GM19025 (cell line): ENCODE measurements around the gene SLC22A3.
A peak's percentile ranks its signal among the peaks of the same experiment; 100 is the strongest.
"Not testable (repeated sequence)": the region's sequence is repeated elsewhere in the genome, so short reads cannot be mapped to it uniquely, and the experiment has no call there.

ENCODE experiments used
- ATAC-seq: cut with Tn5 transposase; IDR thresholded peaks from one replicate; pipeline ENCODE4 v1.9.1; 2021; ENCODE audit warnings: mild to moderate bottlenecking, low read depth, moderate library complexity; ENCODE audit not compliant: unreplicated experiment

The SLC22A3 gene

GRCh38 chr6:160431791-160432404 lies 83.7 kb downstream of the SLC22A3 start:
- ATAC-seq = no peak

DNA sequence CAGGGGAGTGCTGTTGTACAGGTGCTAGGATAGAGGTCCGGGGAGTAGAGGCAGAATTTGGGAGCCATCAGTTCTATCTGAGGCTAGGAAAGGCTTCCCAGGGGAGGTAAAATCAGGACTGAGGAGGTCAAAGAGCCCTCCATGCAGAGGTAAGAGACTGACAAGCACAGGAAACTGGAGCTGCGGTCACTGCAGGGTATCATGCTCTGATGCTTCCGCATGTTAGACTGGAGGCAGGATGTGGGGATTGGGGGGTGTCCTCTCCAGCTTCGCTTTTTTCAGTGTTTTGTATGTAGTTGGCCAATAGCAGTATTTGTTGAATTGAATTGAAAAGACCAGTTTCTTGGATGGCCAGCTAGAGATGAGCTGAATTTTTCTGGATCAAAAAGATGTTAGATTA lies 87.8 kb downstream of the SLC22A3 start:
- no peak for ATAC-seq

- ATAC-seq = no peak
These were observed 89.0 kb downstream of the SLC22A3 start for GRCh38 chr6:160437154-160437553.

- no peak for ATAC-seq
These were observed 89.6 kb downstream of the SLC22A3 start for GRCh38 chr6:160437775-160438174.

DNA sequence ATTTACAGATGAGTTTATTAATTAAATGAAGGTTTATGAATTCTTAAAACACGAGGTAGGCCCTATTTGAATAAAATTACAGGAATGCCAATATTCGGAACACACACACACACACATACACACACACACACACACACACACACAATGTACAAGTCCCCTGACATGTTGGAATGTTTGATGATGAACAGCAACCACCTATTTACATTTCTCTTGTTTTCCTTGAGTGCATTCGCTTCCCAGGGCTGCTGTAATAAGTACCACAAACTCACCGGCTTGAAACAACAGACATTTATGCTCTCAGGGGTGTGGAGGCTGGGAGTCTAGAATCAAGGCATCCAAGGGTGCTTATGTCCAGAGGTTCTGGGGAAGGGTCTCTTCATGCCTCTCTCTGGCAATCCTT lies 90.3 kb downstream of the SLC22A3 start:
- ATAC-seq = no peak

DNA sequence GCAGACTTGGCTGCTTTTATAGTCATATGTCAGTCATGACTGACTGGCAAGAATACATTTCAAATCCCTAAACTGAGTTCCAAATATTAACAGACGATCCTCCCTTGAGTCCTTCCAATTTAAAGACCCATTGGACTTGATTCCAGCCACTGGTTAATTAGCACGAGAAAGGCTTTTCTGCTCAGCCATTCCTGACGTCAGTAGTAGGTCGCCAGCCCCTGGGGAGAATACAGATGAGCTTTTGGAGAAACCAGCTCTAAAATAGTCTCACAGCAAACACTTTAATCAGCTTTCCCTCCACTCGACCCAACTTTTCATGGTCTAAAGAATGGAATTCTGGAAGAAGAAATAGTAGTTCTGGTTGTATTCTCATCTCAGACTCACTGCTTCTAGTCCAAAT lies 91.6 kb downstream of the SLC22A3 start:
- no peak for ATAC-seq

- no peak for ATAC-seq
These were observed 94.0 kb downstream of the SLC22A3 start for GRCh38 chr6:160442151-160442550.

- no peak for ATAC-seq
These were observed 97.0 kb downstream of the SLC22A3 start for GRCh38 chr6:160445130-160445529.

- no peak for ATAC-seq
These were observed 99.2 kb downstream of the SLC22A3 start for GRCh38 chr6:160447350-160447749.

DNA sequence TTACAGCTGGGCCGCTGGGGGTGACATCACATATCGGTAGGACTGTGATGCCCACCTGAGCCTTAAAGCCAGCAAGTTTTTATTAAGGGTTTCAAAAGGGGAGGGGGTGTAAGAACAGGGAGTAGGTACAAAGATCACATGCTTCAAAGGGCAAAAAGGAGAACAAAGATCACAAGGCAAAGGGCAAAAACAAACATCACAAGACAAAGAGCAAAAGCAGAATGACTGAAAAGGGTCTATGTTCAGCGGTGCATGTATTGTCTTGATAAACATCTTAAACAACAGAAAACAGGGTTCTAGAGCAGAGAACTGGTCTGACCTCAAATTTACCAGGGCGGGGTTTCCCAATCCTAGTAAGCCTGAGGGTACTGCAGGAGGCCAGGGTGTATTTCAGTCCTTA lies 101.6 kb downstream of the SLC22A3 start:
- ATAC-seq = not testable (repeated sequence)

DNA sequence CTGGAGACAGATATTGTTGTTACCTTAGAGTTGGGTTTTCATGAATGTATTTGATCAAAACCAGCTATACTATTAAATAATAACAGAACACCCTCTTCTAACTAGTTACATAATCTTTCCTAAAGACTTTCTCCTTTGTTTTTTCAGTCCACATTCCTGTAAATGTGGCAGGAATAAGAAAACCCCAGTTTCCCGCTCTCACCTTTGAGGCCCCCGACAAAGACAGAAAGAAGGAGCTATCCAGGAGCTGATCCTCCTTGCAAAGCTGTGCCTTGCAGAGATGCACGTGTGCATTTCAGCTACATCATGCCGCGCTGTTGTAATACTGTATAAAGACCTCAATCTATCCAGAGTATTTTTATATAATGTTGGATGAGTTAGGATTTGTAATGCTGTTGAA lies 102.7 kb downstream of the SLC22A3 start:
- no peak for ATAC-seq

GRCh38 chr6:160454303-160454702 lies 106.1 kb downstream of the SLC22A3 start:
- no peak for ATAC-seq

DNA sequence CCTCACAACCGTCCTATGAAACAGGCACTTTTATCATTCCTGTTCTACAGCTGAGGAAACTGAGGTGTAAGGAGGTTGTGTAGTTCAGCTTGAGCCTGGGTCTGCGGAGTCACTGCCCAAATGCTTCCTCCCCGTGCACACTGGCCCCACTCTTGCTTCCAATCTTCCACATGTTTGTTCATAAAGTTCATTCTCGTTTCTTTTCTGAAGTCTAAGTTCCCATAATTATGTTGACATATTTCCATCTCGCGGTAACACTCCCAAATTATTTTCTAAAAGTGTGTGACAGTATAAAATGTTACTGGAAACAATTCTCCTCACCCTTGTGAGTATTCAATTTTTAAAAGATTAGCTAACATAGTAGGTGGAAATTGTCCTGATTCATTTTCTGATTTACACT lies 106.9 kb downstream of the SLC22A3 start:
- ATAC-seq = no peak

- no peak for ATAC-seq
These were observed 107.5 kb downstream of the SLC22A3 start for GRCh38 chr6:160455541-160456213.

DNA sequence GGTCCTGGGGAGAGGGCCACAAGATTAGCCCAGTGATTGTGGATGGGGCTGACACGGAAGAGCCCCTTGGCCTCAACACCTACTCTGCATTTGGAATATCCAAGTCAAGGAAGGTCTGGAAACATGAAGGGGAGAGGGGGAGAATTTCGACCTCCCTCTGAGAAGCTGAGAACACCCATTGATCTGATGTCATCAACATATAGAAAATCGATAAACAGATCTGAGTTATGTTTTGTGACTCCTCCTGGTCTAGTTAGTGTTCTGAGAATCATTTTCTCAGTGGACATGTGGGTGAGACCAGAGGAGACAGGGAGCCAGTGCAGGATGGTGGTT lies 108.0 kb downstream of the SLC22A3 start:
- ATAC-seq = no peak

DNA sequence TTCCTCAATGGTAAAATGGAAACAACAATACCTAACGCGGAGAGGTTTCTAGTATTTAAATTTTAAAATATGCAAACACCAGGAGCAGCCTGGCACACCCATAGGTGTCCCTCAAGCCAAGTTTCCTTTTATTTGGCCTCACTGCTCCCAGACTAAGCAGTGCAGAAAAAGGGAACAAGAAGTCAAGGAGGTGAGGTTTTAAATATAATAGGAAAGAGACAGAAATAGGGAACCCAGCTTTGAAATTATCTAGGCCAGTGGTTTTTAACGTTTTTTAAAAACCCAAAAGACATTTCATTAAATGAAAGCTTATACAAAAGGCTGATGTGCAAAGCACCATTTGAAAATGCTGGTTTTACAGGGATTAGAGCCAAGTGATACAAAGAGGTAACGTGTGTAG lies 109.6 kb downstream of the SLC22A3 start:
- ATAC-seq = no peak

- ATAC-seq = no peak
These were observed 113.5 kb downstream of the SLC22A3 start for GRCh38 chr6:160461641-160462040.

DNA sequence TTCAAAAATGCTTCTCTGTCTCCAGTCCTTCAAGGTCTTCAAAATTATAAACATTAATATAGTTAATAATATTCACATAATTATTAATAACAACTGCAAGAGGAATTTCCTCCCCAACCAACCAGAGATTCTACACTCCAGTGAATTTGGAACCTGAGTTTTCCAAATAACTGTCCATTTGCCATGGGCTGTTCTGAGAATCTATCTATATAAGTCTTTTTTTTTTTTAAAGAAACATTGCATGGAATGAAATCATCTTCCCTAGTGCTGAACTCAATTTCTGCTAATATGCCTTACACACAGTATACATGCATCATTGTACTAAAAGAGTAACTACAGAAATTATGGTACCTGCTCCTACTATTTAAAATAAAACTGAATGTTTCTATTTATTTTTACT lies 113.9 kb downstream of the SLC22A3 start:
- no peak for ATAC-seq

DNA sequence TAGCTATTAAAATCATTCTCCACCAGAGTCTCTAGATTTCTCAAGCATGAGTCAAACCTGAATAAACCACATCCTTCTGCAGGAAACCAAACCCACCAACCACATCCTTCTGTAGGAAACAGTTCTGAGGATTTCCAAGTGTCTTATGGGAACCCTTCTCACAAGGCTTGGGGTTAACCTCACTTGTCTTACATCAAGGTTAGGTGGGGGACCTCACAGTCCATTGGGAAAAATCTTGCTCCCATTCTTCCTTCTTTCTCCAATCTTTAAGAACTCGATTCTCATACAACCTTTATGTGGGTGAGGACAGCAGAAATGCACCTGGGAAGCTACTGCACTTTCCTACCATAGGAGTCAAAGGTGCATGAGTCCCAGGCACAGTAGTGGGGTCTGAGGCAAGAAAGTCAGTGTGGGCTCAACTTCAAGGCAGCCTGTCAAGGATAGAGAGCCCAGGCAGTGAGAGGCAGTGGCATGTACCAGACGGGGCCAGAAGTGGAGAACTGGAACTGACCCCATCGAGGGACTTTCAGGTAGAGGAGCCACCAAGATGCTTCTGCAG lies 114.5 kb downstream of the SLC22A3 start:
- ATAC-seq = peak; percentile 73

DNA sequence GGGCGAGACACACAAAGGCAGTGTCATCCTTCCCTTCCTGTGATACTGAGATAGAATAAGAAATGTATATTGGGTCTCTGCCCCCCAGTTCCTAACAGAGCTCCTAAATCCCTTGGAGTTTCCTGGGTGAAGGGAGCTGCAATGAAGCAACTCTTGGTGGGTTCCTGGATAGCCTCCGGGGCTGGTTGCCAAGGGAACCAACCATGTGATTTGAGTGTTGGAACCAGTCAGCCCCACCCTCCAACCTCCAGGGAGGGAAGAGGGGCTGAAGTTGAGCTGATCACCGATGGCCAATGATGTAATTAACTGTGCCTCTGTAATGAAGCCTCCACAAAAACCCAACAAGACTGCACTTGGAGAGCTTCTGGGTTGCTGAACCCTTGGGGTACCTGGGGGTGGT lies 116.6 kb downstream of the SLC22A3 start:
- ATAC-seq = no peak

- not testable (repeated sequence) for ATAC-seq
These were observed 119.2 kb downstream of the SLC22A3 start for GRCh38 chr6:160467261-160467871.

GRCh38 chr6:160469153-160469552 lies 121.0 kb downstream of the SLC22A3 start:
- no peak for ATAC-seq
